ENCODE data around the gene GALNT2. TPM values are rescaled to one million over a fixed set of nuclear protein-coding genes. Genes with fewer than 3 reads are reported as not detected.

The GALNT2 gene
- total and polyA plus RNA-seq, 10 of the 15 experiments (the other 5 are each of a cell fraction or from before 2014, with no cell fraction given): 0.52 to 27.7 (median 16.3) TPM

DNA sequence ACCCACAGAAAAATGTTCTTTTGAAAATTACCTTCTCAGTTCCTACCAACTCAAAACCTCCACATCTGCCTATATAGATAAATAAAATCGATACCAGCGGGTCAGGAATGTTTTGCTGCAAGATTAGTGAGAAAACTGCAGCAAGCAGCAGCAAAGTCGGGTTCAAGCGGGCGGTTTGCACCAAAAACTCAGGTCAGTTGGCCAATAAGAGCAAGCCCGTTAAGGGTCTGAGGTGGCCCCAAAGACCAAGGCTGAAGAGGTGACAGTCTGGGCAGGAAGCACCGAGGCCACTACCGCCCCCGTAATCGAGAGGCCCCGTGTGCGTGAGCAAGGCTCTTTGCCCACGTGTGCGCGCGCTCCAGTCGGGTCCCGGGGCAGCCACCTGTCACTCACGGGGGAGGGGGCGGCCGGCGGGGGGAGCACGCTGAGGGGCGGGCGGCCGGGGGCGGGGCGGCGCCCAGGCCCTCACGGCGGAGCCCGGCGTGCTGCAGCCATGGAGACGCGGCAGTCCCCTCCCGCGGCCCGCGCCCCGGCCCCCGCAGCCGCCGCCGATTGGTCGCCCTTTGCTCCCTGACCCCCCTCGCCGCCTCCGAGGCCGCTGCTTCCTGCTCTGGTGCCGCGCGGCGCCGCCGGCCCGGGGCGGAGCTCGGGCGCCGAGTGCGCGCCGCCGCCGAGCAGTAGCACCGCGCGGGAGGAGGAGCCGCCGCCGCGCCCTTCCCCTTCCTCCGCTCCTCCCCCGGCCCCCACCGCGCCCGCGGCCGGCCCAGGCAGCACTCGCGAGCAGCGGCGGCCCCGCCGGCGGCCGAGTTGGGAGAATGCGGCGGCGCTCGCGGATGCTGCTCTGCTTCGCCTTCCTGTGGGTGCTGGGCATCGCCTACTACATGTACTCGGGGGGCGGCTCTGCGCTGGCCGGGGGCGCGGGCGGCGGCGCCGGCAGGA lies at the start of gene GALNT2 (continued):
- TF ChIP-seq, protein P1, sequence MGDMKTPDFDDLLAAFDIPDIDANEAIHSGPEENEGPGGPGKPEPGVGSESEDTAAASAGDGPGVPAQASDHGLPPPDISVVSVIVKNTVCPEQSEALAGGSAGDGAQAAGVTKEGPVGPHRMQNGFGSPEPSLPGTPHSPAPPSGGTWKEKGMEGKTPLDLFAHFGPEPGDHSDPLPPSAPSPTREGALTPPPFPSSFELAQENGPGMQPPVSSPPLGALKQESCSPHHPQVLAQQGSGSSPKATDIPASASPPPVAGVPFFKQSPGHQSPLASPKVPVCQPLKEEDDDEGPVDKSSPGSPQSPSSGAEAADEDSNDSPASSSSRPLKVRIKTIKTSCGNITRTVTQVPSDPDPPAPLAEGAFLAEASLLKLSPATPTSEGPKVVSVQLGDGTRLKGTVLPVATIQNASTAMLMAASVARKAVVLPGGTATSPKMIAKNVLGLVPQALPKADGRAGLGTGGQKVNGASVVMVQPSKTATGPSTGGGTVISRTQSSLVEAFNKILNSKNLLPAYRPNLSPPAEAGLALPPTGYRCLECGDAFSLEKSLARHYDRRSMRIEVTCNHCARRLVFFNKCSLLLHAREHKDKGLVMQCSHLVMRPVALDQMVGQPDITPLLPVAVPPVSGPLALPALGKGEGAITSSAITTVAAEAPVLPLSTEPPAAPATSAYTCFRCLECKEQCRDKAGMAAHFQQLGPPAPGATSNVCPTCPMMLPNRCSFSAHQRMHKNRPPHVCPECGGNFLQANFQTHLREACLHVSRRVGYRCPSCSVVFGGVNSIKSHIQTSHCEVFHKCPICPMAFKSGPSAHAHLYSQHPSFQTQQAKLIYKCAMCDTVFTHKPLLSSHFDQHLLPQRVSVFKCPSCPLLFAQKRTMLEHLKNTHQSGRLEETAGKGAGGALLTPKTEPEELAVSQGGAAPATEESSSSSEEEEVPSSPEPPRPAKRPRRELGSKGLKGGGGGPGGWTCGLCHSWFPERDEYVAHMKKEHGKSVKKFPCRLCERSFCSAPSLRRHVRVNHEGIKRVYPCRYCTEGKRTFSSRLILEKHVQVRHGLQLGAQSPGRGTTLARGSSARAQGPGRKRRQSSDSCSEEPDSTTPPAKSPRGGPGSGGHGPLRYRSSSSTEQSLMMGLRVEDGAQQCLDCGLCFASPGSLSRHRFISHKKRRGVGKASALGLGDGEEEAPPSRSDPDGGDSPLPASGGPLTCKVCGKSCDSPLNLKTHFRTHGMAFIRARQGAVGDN (IDR thresholded peaks at IDR 0.05): peak; percentile 65
- TF ChIP-seq MEF2B (IDR thresholded peaks at IDR 0.05; ENCODE audit: partially characterized antibody, poor library complexity, severe bottlenecking): peak; percentile 24

DNA sequence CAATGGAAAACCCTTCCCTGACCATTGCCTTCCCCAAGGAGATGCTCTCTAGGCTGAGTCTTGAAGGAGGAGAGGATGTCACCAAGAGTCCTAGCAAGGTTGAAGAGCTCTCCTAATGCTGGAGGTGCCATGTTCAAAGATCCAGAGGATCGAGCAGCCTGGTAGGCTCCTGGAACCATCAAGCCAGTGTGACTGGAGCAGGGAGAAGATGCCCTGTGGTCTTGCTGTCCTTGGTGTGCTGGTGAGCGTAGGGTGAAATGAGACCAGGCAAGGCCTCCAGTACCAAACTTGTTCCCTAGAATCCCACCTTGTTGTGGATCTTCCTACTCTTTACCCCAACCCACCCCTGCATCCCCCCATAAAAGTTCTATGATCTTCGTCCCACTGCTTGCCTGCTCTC lies 46.6 kb upstream of the GALNT2 start:
- intact Hi-C loops (cut with micrococcal nuclease; ENCODE audit: unreplicated experiment): no loop called here
- TF ChIP-seq MEF2A (IDR thresholded peaks at IDR 0.05; ENCODE audit: insufficient read depth, low read depth, low read length): no peak
- no peak for TF ChIP-seq ASH2L (IDR thresholded peaks at IDR 0.05; ENCODE audit: borderline replicate concordance, low read depth)
- no peak for TF ChIP-seq CHD4 (IDR thresholded peaks at IDR 0.05)
- TF ChIP-seq ZZZ3 (IDR thresholded peaks at IDR 0.05; ENCODE audit: control insufficient read depth, insufficient read length, low read depth): no peak
- TF ChIP-seq, protein P2, sequence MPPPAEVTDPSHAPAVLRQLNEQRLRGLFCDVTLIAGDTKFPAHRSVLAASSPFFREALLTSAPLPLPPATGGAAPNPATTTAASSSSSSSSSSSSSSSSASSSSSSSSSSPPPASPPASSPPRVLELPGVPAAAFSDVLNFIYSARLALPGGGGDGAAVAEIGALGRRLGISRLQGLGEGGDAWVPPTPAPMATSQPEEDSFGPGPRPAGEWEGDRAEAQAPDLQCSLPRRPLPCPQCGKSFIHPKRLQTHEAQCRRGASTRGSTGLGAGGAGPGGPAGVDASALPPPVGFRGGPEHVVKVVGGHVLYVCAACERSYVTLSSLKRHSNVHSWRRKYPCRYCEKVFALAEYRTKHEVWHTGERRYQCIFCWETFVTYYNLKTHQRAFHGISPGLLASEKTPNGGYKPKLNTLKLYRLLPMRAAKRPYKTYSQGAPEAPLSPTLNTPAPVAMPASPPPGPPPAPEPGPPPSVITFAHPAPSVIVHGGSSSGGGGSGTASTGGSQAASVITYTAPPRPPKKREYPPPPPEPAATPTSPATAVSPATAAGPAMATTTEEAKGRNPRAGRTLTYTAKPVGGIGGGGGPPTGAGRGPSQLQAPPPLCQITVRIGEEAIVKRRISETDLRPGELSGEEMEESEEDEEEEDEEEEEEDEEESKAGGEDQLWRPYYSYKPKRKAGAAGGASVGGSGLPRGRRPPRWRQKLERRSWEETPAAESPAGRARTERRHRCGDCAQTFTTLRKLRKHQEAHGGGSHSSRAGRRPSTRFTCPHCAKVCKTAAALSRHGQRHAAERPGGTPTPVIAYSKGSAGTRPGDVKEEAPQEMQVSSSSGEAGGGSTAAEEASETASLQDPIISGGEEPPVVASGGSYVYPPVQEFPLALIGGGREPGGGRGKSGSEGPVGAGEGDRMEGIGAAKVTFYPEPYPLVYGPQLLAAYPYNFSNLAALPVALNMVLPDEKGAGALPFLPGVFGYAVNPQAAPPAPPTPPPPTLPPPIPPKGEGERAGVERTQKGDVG (CRISPR knock-in tag; IDR thresholded peaks at IDR 0.05): no peak
- no peak for TF ChIP-seq ETV6 (conservative IDR thresholded peaks at IDR 0.05 in 1 of 2, IDR thresholded peaks at IDR 0.05 in 1 of 2; ENCODE audit: borderline replicate concordance in 1 of 2, low read depth in 1 of 2)
- TF ChIP-seq ZNF622 (IDR thresholded peaks at IDR 0.05): no peak
- TF ChIP-seq MTA3 (IDR thresholded peaks at IDR 0.05; ENCODE audit: borderline replicate concordance, low read length): no peak
- no peak for TF ChIP-seq RB1 (IDR thresholded peaks at IDR 0.05; ENCODE audit: borderline replicate concordance)
- TF ChIP-seq SIN3A (IDR thresholded peaks at IDR 0.05; ENCODE audit: low read depth, low read length): no peak
- TF ChIP-seq, protein P3, sequence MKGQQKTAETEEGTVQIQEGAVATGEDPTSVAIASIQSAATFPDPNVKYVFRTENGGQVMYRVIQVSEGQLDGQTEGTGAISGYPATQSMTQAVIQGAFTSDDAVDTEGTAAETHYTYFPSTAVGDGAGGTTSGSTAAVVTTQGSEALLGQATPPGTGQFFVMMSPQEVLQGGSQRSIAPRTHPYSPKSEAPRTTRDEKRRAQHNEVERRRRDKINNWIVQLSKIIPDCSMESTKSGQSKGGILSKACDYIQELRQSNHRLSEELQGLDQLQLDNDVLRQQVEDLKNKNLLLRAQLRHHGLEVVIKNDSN (IDR thresholded peaks at IDR 0.05; ENCODE audit: borderline replicate concordance, extremely low read length, insufficient read depth, low read depth, low read length): no peak
- ChIA-PET RAD21 (ENCODE audit: unreplicated experiment) (no interaction called here), POLR2A (no interaction called here), SMC1A (ENCODE audit: uncharacterized antibody, unreplicated experiment) (no interaction called here), CTCF (no interaction called here)
- no peak for FAIRE-seq
- Histone ChIP-seq H3K4me1 (ENCODE audit: control insufficient read depth, insufficient read depth, low read length) (no peaks in the 10 kb centered on the region), H3K4me3 (no peak overlapping the region), H3K4me2 (ENCODE audit: control insufficient read depth, insufficient read depth) (no peak overlapping the region), H3K27ac (ENCODE audit: control insufficient read depth, insufficient read depth) (no peak overlapping the region), H3K9me3 (replicated peaks; ENCODE audit: control insufficient read depth, insufficient read depth, low read length) (no peaks in the 10 kb centered on the region; the same call in 2 of the 3 replicates), H4K20me1 (ENCODE audit: control insufficient read depth, insufficient read depth) (no peaks in the 10 kb centered on the region), H3K27me3 (replicated peaks in 1 of 2; ENCODE audit: control insufficient read depth in 2 of 2, insufficient read depth in 2 of 2, low read length in 1 of 2) (peaks cover 0 to 1% of the 10 kb centered on the region in 2 experiments; a peak in 1 of 4 replicates), H3K79me2 (ENCODE audit: control insufficient read depth, insufficient read depth, low read length) (no peaks in the 10 kb centered on the region), H3K9ac (ENCODE audit: control insufficient read depth, insufficient read depth, low read length) (no peak overlapping the region), H3K36me3 (ENCODE audit: control insufficient read depth in 2 of 2, insufficient read depth in 2 of 2, low read length in 1 of 2) (no peaks in the 10 kb centered on the region), H2AFZ (ENCODE audit: control insufficient read depth, low read depth, low read length) (no peak overlapping the region)
- 0% methylated on average over 3 of the region's 3 CpGs for WGBS (ENCODE audit: insufficient coverage, insufficient replicate concordance, low lambda C conversion rate, missing lambda C conversion rate)
- in situ Hi-C loops (cut with MboI): no loop called here
- no TSS peak for BruUV-seq (replicated peaks)
- DNase-seq (ENCODE audit: low read depth, low spot score): no peak
- no peak for ATAC-seq
